ELF-1 (cell line): ENCODE data around the gene KRTAP13-2.

Source experiments
- DNase-seq: peaks from one replicate; pipeline ENCODE4 v3.0.0-alpha.2; 2016; ENCODE audit warnings: low read depth, low spot score

The KRTAP13-2 gene

DNA sequence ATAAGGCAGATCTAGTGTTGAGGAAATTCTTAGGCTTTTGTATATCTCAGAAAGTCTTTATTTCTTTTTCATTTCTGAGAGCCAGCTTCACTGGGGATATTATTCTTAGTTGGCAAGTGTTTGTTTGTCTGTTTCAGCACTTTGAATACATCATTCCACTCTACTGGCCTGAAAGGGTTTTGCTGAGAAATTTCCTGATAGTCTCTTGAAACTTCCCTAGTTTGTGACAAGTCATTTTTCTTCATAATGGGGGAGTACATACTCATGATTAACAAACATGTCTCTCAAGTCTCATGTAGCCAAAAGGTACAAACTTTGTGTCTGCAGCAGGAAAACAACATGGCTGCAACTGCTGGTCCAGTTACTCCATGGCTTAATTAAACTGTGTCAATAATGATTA is 45.7 kb downstream of the KRTAP13-2 start:
- no peak for DNase-seq
